HG03064 (cell line): ENCODE data around the gene ACTR8.

Source experiments
- ATAC-seq: cut with Tn5 transposase; IDR thresholded peaks from one replicate; pipeline ENCODE4 v1.9.1; 2021; ENCODE audit warnings: low read depth; ENCODE audit not compliant: unreplicated experiment

Gene ACTR8

DNA sequence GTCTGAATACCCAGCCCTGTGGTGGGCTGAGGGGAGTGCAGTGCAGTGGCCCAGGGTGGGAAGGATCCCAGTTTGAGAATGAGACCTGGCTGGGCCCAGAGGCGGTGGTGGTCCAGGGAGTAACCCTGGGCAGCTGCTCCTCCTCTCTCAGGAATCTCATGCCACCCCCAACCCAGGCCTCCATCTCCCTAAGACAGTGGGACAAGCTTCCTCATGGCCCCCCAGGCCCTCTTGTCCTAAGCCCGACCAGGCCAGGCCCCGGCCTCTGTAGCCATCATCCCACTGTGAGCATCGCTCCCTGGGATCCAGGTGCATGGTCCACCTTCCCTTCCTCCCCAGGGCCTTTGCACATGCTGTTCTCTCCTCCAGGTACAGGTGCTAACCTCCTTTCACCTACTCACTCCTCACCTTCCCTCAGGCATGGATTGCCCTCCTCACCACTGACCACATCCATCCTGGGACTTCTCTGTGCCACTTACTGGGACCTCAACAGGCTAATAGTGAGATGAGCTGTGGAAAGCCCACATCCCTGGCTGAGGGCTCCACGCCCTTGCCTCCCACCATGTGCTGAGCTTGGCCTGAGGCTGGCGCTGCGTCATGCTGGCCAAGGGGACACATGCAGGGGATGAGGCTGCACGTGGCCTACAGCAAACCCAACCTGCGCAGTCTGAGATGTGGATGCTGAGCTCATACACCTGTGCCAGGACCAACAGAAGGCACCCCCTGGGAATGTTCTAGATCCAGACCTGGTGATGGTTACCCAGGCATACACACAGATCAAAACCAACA, 45.7 kb downstream of the ACTR8 start:
- ATAC-seq, result no peak

DNA sequence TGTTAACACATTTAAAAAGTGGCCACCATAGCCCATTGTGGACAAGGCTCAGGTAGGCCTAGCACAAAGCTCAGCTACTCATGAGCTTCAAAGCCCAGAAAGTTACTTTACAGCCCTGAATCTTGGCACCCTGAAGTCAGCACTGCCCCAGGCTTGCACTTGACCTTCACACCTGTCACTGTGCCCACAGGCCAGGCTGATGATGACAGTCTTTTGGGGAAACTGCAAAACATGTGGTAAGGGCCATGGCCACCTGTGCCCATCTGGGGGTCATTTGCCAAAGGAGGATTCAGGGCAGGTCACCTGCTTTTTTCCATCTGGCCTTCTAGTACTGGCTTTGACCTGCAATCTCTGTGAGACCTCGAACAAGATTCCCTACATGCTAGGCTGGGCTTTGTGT, 46.7 kb downstream of the ACTR8 start:
- no peak for ATAC-seq

DNA sequence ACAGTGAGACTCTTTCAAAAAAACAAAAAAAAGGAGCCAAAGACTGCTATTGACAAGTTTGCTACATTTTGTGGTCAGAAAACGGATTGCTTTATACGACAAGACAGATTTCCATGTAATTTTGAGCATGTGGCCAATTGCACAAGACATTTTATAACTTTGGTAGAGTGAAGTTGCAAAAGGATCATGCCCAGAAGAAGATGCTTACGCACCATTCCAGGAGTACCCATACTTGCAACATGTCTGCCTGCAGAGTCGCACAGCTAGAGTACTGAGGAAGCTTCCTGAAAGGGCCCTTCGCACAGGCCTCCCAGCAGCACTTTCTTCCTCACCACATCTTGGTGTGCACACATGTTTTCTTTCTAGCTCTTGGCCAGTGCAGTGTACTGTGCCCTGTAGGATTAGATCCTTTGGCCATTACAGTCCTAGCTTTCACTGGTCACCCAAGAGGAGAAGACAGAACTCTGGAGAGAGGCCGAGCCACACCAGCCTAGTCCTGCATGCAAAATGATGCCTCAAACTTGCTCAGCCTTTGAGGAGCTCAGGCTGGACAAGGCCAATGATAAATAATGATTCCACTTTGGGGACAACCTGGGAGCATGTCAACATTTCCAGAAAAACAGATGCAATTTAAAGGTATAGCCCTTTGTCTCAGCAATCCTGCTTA, 47.4 kb downstream of the ACTR8 start:
- no peak for ATAC-seq

DNA sequence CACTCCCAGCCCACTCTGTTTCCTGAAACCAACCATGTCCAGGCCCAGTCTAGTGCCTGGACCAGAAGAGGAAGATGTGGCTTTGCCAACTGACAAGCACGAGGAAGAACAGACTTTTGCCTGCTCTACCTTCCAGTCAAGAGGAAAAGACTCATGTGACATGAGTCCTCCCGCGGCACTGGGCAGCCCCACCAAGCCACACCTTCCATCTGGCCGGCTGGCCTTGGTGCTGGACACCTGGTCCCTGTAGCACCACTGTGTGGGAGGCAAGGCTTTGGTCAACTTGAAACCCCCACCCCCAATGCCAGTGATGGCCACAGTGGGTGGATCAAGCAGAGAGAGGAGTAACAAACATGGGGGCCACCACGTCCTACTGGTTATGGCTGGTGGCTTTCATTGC, 48.3 kb downstream of the ACTR8 start:
- ATAC-seq, result no peak

DNA sequence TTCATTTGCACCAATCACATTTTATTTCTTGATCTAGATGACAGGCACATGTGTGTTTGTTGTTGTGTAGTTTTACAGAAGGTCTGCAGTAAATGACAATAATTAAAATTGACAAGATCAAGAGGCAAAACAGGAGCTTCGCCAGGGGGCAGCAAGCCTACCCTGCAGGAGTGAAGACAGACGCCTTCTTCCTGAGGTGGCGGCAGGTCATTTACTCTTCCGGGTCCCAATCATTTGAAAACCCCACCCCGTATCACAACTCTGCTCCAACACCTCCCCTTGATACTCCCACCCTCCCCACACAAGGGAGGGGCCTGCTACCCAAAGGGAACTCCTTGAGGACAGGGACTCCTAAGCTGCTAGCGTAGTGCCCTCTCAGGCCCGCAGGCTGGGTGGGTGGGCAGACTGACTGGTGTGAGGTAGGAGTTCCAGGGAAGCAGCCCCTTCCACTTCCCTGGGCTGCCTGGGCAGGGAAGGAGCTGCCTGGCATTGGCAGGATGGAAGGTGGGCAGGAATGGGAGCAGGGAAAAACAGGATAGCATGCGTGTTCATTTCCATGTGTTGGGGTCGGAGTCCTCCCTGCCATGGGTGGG, 48.8 kb downstream of the ACTR8 start:
- no peak for ATAC-seq

DNA sequence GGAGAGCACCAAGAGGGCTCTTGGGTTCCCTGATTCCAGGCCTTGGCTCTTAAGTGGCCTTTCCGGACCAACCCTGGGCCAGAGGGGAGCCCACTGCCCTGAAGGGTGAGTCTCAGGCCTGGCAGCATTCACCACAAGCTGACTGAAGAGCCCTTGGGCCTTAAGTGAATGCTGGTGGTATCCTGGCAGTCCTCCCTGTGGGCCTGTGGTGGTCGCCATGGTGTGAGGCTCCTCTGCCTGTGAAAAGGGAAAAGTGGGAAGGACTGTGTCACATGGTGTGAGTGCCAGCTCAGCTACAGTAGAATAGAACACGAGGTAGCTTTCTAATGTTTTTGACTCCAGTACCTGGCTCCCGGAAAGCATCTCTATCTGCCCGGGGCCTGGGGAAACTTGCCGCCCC, 51.0 kb downstream of the ACTR8 start:
- no peak for ATAC-seq

DNA sequence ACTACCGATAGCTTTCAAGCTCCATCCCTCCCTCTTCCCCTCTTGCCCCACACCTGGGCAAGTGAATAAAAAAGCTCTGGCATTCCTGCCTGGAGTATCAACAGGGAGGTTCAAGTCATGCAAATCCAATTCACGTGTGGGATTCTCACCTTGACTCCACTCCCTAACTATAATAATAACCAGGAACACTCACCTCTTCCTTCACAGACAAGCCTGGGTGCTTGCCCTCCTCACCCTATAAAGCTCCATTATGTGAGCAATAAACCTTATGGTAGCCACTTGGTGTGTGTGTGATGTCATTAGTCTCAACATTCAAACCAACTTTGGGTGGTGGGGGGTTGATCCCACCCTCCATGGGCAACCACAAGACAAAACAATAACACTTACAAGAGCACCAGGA, 52.3 kb downstream of the ACTR8 start:
- no peak for ATAC-seq

DNA sequence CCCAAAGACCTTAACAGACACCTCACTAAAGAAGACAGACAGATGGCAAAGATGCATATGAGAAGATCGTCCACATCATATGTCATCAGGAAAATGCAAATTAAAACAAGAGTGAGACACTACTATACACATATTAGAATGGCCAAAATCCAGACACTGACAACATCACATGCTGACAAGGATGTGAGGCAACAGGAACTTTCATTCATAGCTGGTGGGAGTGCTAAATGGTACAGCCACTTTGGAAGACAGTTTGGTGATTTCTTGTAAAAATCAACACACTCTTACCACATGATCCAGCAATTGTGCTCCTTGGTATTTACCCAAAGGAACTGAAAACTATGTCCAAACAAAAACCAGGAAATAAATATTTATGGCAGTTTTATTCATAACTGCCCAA, 53.4 kb downstream of the ACTR8 start:
- no peak for ATAC-seq

DNA sequence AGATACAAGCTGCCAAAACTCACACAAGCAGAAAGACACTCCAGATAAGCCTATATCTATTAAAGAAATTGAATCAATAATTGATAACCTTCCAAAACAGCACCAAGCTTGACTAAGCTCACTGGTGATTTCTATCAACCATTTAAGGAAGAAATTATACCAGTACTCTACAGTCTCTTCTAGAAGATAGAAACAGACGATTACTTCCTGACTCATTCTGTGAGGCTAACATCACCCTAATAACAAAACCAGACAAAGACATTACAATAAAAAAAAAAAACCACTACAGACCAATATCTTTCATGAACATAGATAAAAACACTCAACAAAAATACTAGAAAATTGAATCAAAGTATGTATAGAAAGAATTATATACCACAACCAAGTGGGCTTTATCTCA, 55.9 kb downstream of the ACTR8 start:
- no peak for ATAC-seq

DNA sequence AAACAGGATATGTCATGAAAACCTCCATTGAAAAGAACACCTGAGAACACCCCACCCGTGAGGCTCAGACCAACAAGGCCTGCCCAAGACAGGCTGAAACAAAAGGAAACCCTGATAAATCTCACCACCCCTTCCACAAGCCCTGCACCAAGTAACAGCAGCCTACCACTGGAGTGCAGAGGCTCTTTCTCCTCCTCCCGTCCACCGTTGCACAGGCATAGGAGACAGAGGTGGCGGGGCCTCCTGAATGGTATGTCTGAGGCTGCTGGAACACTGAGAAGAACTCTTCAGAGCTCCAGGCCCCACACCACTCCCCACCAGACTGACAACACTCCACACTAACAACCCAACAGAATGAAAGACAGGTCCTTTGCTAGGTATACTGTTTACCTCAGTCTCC, 57.2 kb downstream of the ACTR8 start:
- ATAC-seq, result no peak

DNA sequence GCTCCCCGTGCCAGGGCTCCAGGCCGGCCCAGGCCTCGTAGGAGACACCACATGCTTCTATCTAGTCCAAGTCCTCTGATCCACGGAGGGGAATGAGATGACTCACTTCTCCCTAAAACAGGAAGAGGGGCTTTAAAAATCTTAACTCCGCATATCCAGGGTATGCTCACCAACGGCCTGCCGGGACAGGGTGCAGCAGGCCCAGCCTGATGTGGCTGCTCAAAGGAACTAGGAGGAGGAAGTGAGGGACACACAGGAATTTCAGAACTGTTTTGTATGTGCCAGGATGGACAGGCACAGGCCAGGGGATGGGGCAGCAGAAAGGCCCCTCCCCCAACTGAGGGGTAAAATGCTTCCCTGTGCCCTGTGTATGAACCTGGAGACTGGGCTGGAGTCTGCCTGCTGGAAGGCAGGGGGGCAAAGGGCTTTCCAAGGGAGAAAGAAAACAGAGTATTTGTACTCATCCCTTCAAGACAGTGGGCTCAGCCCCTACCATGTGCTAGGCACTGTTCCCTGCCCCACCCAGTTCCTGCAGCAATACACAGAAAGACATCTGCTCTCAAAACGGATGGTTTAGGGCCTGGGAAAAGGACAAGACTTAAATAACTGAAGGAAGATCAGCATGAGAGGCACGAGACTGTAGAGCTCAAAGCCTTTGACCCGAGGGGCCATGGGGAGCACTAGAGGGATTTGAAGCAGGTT, 57.8 kb downstream of the ACTR8 start:
- ATAC-seq, result no peak

DNA sequence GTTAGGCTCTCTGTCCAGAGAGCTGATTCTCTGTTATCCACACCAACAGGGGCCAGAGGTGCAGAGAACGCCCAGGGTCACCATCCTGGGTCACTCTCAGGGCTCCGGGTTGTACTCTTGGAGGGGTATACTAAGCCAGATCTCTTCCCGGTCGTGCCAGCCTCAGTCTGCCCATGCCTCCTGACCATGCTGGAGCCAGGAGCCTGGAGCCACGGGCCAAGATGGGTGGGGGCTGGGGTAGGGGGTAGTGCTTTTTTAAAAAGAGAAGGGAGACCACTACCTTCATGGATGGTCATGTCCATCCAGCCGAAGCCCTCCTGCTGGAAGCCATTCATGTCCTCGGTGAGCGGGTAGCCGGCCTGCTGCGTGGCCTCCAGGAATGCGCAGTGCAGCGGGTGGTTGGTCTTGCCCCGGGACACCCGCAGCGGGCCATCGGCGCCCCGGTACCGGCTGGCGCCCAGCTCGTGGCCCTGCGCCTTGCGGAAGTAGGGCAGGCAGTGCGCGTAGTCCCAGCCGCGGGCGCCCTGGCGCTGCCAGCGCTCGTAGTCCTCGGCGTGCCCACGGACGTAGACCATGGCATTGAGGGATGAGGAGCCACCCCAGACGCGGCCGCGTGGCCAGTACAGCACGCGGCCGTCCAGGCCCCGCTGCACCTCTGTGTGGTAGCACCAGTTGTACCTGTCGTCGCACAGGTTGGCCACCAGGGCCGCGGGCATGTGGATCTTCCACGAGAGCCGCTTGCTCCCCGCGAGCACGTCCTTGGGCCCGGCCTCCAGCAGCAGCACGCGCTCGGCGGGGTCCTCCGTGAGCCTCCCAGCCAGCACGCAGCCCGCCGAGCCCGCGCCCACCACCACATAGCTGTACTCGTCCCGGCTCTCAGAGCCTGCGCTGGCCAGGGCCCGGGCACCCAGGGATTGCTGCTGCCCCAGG, 58.7 kb downstream of the ACTR8 start:
- ATAC-seq, result no peak

DNA sequence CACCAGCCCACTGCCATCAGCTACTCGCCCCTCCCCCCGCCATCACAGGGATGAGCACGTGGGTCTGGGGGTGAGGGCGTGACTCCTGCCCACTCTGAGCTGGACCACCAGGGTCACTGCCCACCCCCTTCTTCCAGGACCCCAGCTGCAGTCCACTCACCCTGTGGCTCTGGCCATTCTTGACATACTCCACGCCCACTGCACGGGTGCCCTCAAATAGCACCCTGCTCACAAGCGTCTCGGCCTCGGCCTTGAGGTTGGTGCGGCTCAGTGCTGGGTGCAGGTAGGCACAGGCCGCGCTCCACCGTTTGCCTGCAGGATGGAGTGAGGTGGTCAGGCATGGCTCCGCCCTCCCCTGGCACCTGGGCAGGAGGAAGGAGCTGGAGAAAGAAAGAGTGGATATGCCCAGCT, 59.6 kb downstream of the ACTR8 start:
- no peak for ATAC-seq

DNA sequence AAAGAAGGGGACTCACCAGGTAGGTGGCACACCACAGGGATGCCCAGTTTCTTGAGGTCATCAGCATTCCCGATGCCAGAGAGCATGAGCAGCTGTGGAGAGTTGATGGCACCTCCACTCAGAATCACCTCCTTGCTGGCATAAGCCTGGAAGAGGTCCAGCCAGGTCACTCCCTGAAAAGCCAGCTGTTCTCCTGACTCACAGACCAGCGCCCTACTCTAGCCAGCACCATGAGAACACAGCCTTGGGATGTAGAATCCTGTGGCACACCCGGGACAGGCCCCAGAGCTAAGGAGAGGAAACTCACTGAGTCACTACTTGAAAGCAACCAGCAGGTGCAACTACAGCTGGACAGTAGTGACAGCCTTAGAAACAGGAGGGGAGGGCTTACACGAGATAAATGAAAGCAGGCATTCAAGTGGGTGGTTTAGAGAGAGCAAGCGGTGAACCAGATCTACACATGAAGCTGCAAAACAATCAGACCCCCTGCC, 60.3 kb downstream of the ACTR8 start:
- ATAC-seq, result no peak

DNA sequence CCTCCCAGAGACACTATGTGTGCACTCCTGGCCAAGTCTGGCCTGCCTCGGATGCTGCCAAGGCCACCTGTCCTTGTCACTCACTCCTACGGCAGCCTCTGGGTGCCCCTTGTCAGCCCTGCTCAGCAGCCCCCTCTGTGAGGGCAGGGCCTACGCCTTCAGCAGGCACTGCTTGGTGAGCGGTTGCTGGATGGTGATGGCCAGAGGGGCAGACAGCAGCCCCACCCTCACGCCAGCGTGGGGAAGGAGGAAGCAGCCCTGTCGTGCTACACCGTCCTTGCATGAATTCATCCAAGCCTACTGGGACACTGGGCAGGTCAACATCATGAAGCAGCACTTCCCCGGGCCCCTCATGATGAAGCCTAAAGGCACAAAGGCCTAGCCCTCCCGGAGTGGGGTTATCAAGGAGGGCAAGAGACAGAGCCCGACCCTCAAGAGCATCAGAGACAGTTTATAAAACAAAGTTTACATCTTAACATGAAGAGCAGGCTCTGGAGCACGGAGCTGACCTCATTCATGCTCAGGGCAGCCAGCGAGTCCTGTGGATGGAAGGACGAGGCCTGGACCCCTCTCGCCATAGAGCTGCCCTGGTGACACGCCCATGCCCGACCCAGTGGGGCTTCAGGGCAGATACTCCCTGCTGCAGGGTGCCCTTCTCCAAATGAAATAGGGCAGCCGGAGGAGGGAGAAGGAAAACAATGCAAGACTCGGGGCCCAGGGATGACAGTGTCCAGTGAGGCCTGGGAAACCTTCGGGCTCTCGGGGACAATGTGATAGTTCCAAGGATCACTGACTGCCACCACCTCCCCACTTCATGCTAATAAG, 61.0 kb downstream of the ACTR8 start:
- no peak for ATAC-seq

DNA sequence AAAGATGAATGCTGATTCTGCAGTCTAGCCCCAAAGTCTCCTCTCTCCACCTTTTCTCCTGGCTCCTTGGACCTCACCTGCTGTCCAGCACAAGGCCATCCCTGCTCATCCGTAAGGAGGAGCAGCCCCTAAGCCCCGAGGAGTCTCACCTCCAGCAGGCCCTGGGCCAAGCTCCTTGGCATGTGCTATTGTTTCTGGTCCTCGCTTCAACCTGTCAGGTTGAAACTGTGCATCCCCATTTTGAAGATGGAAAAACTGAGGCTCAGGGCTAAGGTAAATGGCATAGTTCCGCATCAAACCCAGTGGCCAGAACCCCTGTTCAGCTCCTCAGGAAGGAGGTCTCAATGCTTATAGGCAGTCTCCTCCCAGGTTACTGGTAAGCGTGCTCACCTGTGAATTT, 61.9 kb downstream of the ACTR8 start:
- no peak for ATAC-seq

DNA sequence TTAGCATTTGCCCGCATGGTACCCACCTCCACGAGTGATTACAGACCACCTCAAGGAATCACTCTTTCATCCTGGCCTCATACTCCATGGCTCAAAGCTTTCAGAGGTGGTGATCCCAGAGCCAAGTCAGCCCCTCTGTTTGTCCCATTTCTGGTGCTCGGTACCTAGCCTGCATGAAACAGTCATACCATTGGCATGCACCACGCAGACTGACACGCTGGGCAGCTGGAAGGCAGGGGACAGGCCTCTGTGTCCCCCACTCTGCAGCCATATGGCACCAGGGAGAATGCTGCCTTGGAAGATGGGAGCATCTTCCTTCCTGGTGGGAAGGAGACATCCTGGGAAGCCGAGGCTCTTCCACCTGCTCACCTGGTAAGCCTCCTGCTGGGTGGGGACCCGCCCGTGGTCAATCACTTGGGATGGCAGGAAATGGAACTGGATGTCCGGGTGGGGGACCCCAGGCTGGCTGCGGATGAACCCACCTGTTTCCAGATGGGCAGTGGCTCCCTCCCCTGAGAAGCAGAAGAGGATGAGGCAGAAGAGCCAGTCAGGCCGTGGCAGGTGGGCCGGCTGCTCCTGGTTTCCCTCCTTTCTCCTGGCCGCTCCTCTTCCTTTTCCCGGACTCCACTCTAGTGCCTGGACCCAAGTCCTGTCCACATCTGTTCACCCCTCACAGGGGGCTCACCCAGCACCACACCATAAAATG, 62.6 kb downstream of the ACTR8 start:
- no peak for ATAC-seq

DNA sequence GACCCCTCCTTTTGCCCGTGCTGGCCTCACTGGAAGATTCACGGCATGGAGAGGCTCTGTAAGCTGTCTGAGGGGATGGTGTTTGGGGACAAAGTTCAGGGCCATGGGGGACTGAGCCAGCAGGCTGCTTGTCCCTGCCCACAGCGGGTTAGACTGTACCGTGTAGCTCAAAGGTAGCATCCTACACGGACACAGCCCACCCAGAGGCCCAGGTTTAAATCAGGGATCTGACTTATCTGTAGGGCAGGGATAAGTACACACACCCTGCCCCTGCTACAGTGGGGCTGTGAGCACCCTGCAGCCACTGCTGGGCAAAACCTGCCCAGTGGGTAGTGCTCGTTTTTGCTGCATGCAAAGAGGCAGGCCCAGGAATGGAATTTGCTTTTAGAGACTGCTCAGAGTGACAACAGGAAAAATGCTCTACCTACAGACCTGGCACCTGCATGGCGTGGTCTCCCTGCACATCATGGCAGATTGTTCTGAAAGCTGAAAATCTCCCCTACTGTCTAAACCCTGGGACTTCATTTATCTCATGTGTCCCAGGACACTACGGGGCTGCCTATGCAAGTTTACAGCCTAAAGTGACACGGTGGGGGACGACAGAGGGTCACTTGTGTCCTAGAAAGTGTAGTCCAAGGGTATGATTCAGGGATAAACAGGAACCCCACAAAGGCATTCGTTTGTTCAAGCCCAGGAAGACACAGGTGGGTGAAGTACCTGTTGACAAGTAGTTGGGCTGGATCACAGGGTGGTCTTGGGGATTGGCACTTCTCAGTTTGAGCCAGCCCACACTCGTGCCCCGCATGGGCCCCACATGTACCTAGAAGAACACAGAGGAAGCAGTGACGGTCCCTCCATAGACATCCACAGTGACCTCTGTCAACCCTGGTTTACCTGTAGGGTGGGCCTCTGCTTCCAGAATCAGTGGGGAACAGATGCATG, 63.5 kb downstream of the ACTR8 start:
- ATAC-seq, result no peak
